ENCODE data around the gene MRPL40.
A peak's percentile ranks its signal among the peaks of the same experiment; 100 is the strongest.
"Not testable (repeated sequence)": the region's sequence is repeated elsewhere in the genome, so short reads cannot be mapped to it uniquely, and the experiment has no call there.

Gene MRPL40

GRCh38 chr22:19407649-19408606, 24.4 kb upstream of the MRPL40 start:
- DNase-seq, result no peak

- no peak for DNase-seq
Observed at GRCh38 chr22:19410941-19411689, 21.2 kb upstream of the MRPL40 start.

GRCh38 chr22:19411690-19412045, 20.7 kb upstream of the MRPL40 start:
- DNase-seq, result no peak

GRCh38 chr22:19412478-19412877, 19.9 kb upstream of the MRPL40 start:
- DNase-seq, result no peak

- no peak for DNase-seq
Observed at GRCh38 chr22:19412923-19413322, 19.4 kb upstream of the MRPL40 start.

GRCh38 chr22:19419086-19419463, 13.3 kb upstream of the MRPL40 start:
- DNase-seq, result no peak

- DNase-seq, result no peak
Observed at GRCh38 chr22:19419464-19420178, 12.7 kb upstream of the MRPL40 start.

GRCh38 chr22:19420321-19420720, 12.0 kb upstream of the MRPL40 start:
- DNase-seq, result no peak

- DNase-seq, result no peak
Observed at GRCh38 chr22:19422440-19423301, 9.7 kb upstream of the MRPL40 start.

- DNase-seq, result no peak
Observed at GRCh38 chr22:19424186-19424500, 8.2 kb upstream of the MRPL40 start.

GRCh38 chr22:19429950-19430889, 2.1 kb upstream of the MRPL40 start:
- peak; percentile 28 for DNase-seq

- DNase-seq, result no peak
Observed at GRCh38 chr22:19430890-19431541, 1.3 kb upstream of the MRPL40 start.

GRCh38 chr22:19431649-19432132, 654 bp upstream of the MRPL40 start, which contains the start of gene HIRA:
Gene HIRA, minus strand, starts transcription at chr22:19431733. Its CDS starts 257 bp downstream, at chr22:19431476.
- peak; percentile 87 for DNase-seq

GRCh38 chr22:19434401-19434800, 2.1 kb downstream of the MRPL40 start:
- DNase-seq, result no peak

- no peak for DNase-seq
Observed at GRCh38 chr22:19434829-19435580, 2.7 kb downstream of the MRPL40 start.

- not testable (repeated sequence) for DNase-seq
Observed at GRCh38 chr22:19436444-19437161, 4.3 kb downstream of the MRPL40 start.

- no peak for DNase-seq
Observed at GRCh38 chr22:19438298-19438697, 6.0 kb downstream of the MRPL40 start.

GRCh38 chr22:19440411-19441195, 8.3 kb downstream of the MRPL40 start:
- DNase-seq, result no peak
